Nephron progenitor cell (in vitro differentiated cells): ENCODE measurements around the gene IFT52.

Source experiments
- DNase-seq: peaks from one replicate; pipeline ENCODE4 v3.0.0; 2021
- H3K27ac Mint-ChIP-seq: 2 replicates; pipeline ENCODE4 v1.8.0; 2021; ENCODE audit warnings: mild to moderate bottlenecking, moderate library complexity, mixed read lengths
- H3K27me3 Mint-ChIP-seq: 2 replicates; pipeline ENCODE4 v1.8.0; 2021; ENCODE audit warnings: mild to moderate bottlenecking, low read depth, mixed read lengths; ENCODE audit not compliant: poor library complexity
- H3K36me3 Mint-ChIP-seq: 2 replicates; pipeline ENCODE4 v1.8.0; 2021; ENCODE audit warnings: low read depth, mixed read lengths
- H3K4me1 Mint-ChIP-seq: 2 replicates; pipeline ENCODE4 v1.8.0; 2021; ENCODE audit warnings: mixed read lengths
- H3K4me3 Mint-ChIP-seq: 2 replicates; pipeline ENCODE4 v1.8.0; 2021; ENCODE audit warnings: mild to moderate bottlenecking, moderate library complexity, mixed read lengths
- H3K9me3 Mint-ChIP-seq: 2 replicates; pipeline ENCODE4 v1.8.0; 2021; ENCODE audit warnings: mild to moderate bottlenecking, moderate library complexity, mixed read lengths
- TF ChIP-seq, protein P1 (sequence below): fragments of 200-600 bp; sonication (generic); IDR thresholded peaks from 2 replicates; pipeline ENCODE4 v1.5.0; 2021; ENCODE audit warnings: antibody characterized with exemption

The IFT52 gene

DNA sequence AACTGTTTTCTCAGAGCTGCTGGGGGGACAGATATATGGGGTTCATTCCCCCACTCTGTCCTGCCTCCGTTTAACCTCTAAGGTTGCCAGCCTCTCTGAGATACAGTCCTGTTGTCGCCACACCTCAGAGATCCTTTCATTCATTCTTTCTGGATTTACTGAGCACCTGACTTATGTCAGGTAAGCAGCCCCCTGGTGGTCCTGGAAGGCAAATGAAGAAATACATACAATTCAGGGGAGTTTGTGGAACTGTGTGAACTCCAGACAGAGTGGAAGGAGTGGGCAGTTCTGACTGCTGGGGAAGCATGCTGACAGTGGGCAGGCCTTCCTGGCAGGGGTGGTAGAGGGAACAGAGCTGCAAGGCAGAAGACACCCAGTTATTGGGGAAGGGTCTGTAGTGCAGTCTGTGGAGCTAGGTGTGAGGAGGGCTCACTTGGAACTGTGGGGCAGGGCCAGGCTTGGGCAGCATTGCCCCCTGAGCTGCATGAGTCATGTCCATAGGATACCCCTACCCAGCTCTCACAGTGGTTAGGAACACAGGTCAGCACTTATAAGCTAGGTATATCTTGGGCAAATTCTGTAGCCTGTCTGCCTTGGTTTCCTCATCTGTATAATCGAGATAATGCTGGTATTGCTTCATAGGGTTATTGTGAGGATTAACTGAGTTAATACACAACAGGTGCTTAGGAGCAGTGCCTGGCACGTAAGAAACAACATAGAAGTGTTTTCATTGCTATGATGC is 44.7 kb upstream of the IFT52 start:
- DNase-seq, result no peak
- H3K9me3 Mint-ChIP-seq, result peaks cover 22% of the 10 kb centered on the region
- peaks cover 7% of the 10 kb centered on the region for H3K4me1 Mint-ChIP-seq
- TF ChIP-seq, protein P1, sequence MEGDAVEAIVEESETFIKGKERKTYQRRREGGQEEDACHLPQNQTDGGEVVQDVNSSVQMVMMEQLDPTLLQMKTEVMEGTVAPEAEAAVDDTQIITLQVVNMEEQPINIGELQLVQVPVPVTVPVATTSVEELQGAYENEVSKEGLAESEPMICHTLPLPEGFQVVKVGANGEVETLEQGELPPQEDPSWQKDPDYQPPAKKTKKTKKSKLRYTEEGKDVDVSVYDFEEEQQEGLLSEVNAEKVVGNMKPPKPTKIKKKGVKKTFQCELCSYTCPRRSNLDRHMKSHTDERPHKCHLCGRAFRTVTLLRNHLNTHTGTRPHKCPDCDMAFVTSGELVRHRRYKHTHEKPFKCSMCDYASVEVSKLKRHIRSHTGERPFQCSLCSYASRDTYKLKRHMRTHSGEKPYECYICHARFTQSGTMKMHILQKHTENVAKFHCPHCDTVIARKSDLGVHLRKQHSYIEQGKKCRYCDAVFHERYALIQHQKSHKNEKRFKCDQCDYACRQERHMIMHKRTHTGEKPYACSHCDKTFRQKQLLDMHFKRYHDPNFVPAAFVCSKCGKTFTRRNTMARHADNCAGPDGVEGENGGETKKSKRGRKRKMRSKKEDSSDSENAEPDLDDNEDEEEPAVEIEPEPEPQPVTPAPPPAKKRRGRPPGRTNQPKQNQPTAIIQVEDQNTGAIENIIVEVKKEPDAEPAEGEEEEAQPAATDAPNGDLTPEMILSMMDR, result no peak
- H3K36me3 Mint-ChIP-seq, result peaks cover 52% of the 10 kb centered on the region
- no peak overlapping the region for H3K27ac Mint-ChIP-seq
- peaks cover 7% of the 10 kb centered on the region for H3K27me3 Mint-ChIP-seq
- no peak overlapping the region for H3K4me3 Mint-ChIP-seq

DNA sequence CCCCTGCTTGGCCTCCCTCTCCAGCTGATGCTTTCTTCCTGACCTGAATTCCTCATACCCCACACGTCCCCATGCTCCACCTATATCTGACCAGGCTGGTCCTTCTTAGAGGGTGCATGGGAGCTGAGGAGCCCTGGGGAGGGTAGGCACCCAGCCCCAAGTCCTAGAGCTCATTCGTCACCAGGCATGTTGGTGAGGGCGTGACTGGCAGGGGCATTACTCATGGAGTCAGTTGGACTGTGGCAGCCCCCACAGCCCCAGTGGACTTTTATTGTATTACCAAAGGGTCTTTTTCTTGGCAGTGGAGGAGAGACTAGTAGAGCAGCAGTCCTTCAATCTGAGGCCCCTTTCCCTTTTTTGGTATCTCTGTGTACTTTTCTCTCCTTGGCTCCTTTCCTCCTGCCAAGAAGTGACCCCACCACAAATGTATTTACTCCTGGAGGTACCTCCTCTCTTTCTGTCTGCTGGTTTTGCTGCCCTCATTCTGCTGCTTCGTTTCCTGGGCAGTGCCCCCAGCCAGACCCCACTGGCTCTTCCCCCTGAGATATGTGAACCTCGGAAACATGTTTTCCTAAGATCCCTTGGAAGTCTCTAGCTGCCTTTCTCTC is 42.4 kb upstream of the IFT52 start:
- Mint-ChIP-seq H3K36me3 (peaks cover 47% of the 10 kb centered on the region), H3K4me1 (peaks cover 7% of the 10 kb centered on the region), H3K27ac (peak overlapping the region; percentile 54), H3K4me3 (peak overlapping the region; percentile 28), H3K27me3 (peaks cover 10% of the 10 kb centered on the region), H3K9me3 (peaks cover 22% of the 10 kb centered on the region)
- DNase-seq, result no peak
- TF ChIP-seq, protein P1, result no peak

DNA sequence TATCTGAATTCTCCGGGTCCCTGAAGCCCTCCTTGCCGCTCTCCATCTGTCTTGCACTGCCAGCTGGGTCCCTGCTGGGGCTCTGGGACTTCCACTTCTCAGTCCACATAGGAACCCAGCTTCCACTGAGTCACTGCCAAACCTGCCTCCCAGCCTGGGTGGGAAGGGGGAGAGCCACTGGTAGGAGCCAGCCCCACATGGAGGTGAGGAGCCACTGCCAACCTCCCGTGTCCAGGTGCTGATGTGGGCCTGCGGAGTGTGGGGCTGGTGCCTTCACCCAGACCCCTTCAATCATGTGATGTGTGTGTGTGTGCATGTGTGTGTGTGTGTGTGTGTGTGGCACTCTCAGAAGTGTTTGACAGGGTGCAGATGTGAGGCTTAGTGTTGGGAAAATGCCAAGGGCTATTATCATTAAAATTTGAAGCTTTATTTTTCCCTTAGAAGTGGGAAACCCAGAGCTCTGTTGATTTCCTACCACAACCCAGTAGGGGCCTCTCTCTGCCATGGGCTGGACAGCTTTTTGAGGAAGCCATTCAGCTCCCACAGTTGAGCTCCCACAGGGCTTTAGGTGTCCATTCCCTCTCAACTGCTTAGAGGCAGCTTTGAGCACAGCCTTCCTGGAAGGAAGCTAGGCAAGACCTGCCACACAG is 41.2 kb upstream of the IFT52 start:
- H3K36me3 Mint-ChIP-seq, result peaks cover 36% of the 10 kb centered on the region
- no peak overlapping the region for H3K4me3 Mint-ChIP-seq
- peaks cover 7% of the 10 kb centered on the region for H3K4me1 Mint-ChIP-seq
- TF ChIP-seq, protein P1, result no peak
- no peak for DNase-seq
- peaks cover 7% of the 10 kb centered on the region for H3K27me3 Mint-ChIP-seq
- no peak overlapping the region for H3K27ac Mint-ChIP-seq
- H3K9me3 Mint-ChIP-seq, result peaks cover 22% of the 10 kb centered on the region

DNA sequence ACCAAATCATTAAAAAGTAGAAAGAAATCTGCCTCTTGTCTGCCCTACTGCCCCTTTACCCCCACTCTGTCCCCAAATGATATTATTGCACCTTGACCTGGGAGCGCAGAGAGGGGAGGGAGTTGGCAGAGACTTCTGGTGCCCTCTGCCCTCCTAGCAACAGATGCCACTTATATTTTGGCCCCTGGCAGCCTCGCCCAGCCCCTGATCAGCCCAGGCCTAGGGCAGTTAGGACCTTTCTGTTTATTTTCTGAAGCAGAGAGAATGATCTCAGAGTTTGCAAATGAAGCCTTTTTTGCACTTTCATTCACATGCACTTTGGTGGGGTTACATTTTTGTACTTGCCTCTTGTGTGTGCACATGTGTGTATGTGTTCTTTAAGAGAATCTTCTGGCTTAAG is 40.3 kb upstream of the IFT52 start:
- Mint-ChIP-seq H3K27ac (no peak overlapping the region), H3K9me3 (peaks cover 21% of the 10 kb centered on the region), H3K36me3 (peaks cover 34% of the 10 kb centered on the region), H3K4me3 (no peak overlapping the region), H3K4me1 (peaks cover 7% of the 10 kb centered on the region), H3K27me3 (peaks cover 7% of the 10 kb centered on the region)
- TF ChIP-seq, protein P1, result no peak
- DNase-seq, result no peak

DNA sequence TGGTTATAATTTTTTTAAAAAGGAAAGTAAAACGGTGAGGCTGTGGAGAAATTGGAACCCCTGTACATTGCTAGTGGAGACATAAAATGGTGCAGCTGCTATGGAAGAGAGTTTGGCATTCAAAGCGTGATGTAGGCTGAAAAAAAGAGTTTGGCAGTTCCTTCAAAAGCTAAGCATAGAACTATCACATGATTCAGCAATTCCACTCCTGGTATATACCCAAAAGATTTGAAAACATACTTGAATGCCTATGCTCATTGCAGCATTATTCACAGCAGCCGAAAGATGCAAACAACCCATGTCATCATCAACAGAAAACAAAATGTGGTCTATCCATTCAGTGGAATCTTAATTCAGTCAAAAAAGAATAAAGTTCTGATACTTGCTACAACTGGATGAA is 36.4 kb upstream of the IFT52 start:
- DNase-seq, result no peak
- peaks cover 23% of the 10 kb centered on the region for H3K4me1 Mint-ChIP-seq
- no peak overlapping the region for H3K4me3 Mint-ChIP-seq
- no peak overlapping the region for H3K27ac Mint-ChIP-seq
- no peaks in the 10 kb centered on the region for H3K36me3 Mint-ChIP-seq
- H3K27me3 Mint-ChIP-seq, result peaks cover 11% of the 10 kb centered on the region
- H3K9me3 Mint-ChIP-seq, result no peaks in the 10 kb centered on the region
- TF ChIP-seq, protein P1, result no peak
